OCI-LY3 (cell line): Measurements from ENCODE around the gene MZB1.

ENCODE experiments used
- H2AFZ ChIP-seq: fragments of 200-600, 300-600 bp; shearing (Covaris generic); 2 replicates; pipeline ENCODE4 v1.6.0; 2014; ENCODE audit warnings: antibody characterized with exemption, low read depth, low read length
- H3K27ac ChIP-seq: fragments of 200-600, 300-600 bp; sonication (generic); 2 replicates; pipeline ENCODE4 v1.5.1; 2014; ENCODE audit warnings: mild to moderate bottlenecking, low read length, moderate library complexity, mixed read lengths
- H3K27me3 ChIP-seq: fragments of 200-600, 300-600 bp; sonication (generic); 2 replicates; pipeline ENCODE4 v1.6.1; 2014; ENCODE audit warnings: low read depth, low read length, mixed read lengths
- H3K36me3 ChIP-seq: fragments of 200-600, 300-600 bp; sonication (generic); replicated peaks from 2 replicates; pipeline ENCODE3; 2014; ENCODE audit warnings: low read depth, low read length, mixed read lengths
- H3K4me1 ChIP-seq: fragments of 300-600, 200-600 bp; sonication (generic); 2 replicates; pipeline ENCODE4 v1.6.1; 2014; ENCODE audit warnings: low read length, mixed read lengths
- H3K4me2 ChIP-seq: fragments of 200-600, 300-600 bp; sonication (generic); 2 replicates; pipeline ENCODE4 v1.6.1; 2014; ENCODE audit warnings: low read length, mixed read lengths
- H3K4me3 ChIP-seq: fragments of 300-600, 200-600 bp; sonication (generic); 2 replicates; pipeline ENCODE4 v1.5.1; 2014; ENCODE audit warnings: antibody characterized with exemption, mild to moderate bottlenecking, low read length, moderate library complexity
- H3K79me2 ChIP-seq: fragments of 300-600, 200-600 bp; shearing (Covaris generic); 2 replicates; pipeline ENCODE4 v1.6.1; 2014; ENCODE audit warnings: mild to moderate bottlenecking, low read length, mixed read lengths
- H3K9ac ChIP-seq: fragments of 300-600, 200-600 bp; shearing (Covaris generic); 2 replicates; pipeline ENCODE4 v1.6.0; 2014; ENCODE audit warnings: mild to moderate bottlenecking, low read length, moderate library complexity
- H3K9me3 ChIP-seq: fragments of 200-600, 300-600 bp; shearing (Covaris generic); 2 replicates; pipeline ENCODE4 v1.6.1; 2014; ENCODE audit warnings: low read length, mixed read lengths; ENCODE audit not compliant: insufficient read depth
- H4K20me1 ChIP-seq: fragments of 200-600, 300-600 bp; sonication (generic); 2 replicates; pipeline ENCODE4 v1.6.1; 2016; ENCODE audit warnings: low read length, mixed read lengths; ENCODE audit not compliant: insufficient read depth
- CTCF ChIP-seq: fragments of 200-600, 300-600 bp; sonication (generic); IDR thresholded peaks from 2 replicates; pipeline ENCODE4 v1.5.1; 2014; ENCODE audit warnings: antibody characterized with exemption, low read length, low read depth
- EZH2phosphoT487 ChIP-seq: fragments of 200-600 bp; shearing (Covaris generic); IDR thresholded peaks from 2 replicates; pipeline ENCODE4 v1.6.1; 2018; ENCODE audit warnings: antibody characterized with exemption, mixed run types, low read depth

Gene MZB1

DNA sequence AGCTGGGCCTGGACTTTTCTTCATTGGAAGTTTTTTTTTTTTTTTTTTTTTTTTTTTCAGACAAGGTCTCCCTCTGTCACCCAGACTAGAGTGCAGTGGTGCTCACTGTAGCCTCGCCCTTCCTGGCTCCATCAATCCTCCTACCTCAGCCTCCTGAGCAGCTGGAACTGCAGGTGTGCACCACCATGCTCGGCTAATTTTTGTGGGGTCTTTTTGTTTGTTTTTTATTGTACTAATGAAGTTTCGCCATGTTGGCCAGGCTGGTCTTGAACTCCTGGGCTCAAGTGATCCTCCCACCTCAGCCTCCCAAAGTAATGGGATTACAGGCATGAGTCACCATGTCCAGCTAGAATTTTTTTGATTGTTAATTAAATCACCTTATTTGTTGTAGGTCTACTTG, 46.0 kb upstream of the MZB1 start:
- H3K36me3 ChIP-seq = no peaks in the 10 kb centered on the region
- H3K4me1 ChIP-seq = peaks cover 29% of the 10 kb centered on the region
- H4K20me1 ChIP-seq = no peaks in the 10 kb centered on the region
- TF ChIP-seq CTCF (no peak), EZH2phosphoT487 (no peak)
- H3K9me3 ChIP-seq = no peaks in the 10 kb centered on the region
- H2AFZ ChIP-seq = no peak overlapping the region
- H3K27me3 ChIP-seq = no peaks in the 10 kb centered on the region
- no peaks in the 10 kb centered on the region for H3K79me2 ChIP-seq
- H3K4me2 ChIP-seq = no peak overlapping the region
- H3K27ac ChIP-seq = no peak overlapping the region
- H3K9ac ChIP-seq = no peak overlapping the region
- no peak overlapping the region for H3K4me3 ChIP-seq

DNA sequence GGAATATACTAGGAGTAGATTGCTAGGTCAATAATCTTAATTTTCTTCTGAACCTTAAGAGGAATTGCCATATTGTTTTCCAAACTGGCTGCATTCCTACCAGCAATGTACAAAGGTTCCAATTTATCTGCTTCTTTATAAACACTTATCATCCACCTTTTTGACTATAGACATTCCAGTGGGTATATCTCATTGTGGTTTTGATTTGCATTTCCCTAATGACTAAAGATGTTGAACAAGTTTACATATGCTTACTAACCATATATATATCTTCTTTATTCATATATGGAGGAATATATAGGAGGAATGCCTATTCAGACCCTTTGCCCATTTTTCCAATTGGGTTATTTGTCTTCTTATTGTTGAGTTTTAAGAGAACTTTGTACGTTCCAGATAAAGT, 42.0 kb upstream of the MZB1 start:
- peaks cover 2% of the 10 kb centered on the region for H3K4me1 ChIP-seq
- no peaks in the 10 kb centered on the region for H4K20me1 ChIP-seq
- H3K9me3 ChIP-seq = no peaks in the 10 kb centered on the region
- no peak overlapping the region for H3K27ac ChIP-seq
- H3K4me3 ChIP-seq = no peak overlapping the region
- no peaks in the 10 kb centered on the region for H3K27me3 ChIP-seq
- H2AFZ ChIP-seq = no peak overlapping the region
- TF ChIP-seq EZH2phosphoT487 (no peak), CTCF (no peak)
- no peak overlapping the region for H3K9ac ChIP-seq
- H3K4me2 ChIP-seq = no peak overlapping the region
- H3K79me2 ChIP-seq = no peaks in the 10 kb centered on the region
- no peaks in the 10 kb centered on the region for H3K36me3 ChIP-seq

- H3K27ac ChIP-seq = no peak overlapping the region
Observed at GRCh38 chr5:139430015-139430414, 40.3 kb upstream of the MZB1 start.

DNA sequence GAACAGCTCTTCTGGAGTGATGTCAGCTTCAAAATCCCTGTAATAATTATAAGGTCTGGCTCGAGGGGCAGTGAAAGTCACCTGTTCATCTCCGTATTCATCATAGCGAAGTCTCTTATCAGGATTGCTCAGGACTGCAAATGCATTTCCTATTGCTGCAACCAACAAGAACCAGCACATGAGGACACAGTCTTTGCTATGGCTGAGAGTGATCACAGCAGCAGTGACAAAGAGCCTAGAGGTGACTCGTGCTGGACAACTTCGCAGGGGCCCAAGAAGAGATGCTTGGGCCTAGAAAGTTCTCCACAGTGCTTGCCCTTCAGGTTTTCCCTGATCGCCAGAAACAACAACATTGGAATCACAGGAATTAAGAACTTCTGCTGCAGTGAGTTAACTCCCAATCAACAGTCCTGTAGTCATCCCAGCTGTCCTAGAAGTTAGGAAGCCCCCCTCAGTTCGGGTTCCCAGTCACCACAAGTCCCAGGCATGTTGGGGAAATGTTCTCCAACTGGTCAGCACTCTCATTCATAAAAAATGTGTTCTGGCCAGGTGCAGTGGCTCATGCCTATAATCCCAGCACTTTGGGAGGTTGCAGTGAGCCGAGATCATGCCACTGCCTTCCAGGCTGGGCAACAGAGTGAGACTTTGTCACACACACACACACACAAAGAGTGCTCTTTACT, 36.6 kb upstream of the MZB1 start:
- Histone ChIP-seq H3K4me2 (no peak overlapping the region), H3K9ac (no peak overlapping the region), H3K36me3 (no peaks in the 10 kb centered on the region), H3K27me3 (no peaks in the 10 kb centered on the region), H3K27ac (no peak overlapping the region), H4K20me1 (no peaks in the 10 kb centered on the region), H2AFZ (no peak overlapping the region), H3K4me3 (no peak overlapping the region), H3K4me1 (0 out of 2 replicates have a peak, but pooled peaks cover 2% of the 10 kb centered on the region), H3K9me3 (no peaks in the 10 kb centered on the region), H3K79me2 (no peaks in the 10 kb centered on the region)
- TF ChIP-seq EZH2phosphoT487 = no peak
- TF ChIP-seq CTCF = no peak

More at GRCh38 chr5:139430015-139430414, 40.3 kb upstream of the MZB1 start:
- H3K27me3 ChIP-seq = no peaks in the 10 kb centered on the region
- no peak for TF ChIP-seq CTCF
- no peak for TF ChIP-seq EZH2phosphoT487
- no peak overlapping the region for H3K4me2 ChIP-seq
- no peak overlapping the region for H3K9ac ChIP-seq
- H2AFZ ChIP-seq = no peak overlapping the region
- H3K9me3 ChIP-seq = no peaks in the 10 kb centered on the region
- H4K20me1 ChIP-seq = no peaks in the 10 kb centered on the region
- H3K4me3 ChIP-seq = no peak overlapping the region
- no peaks in the 10 kb centered on the region for H3K79me2 ChIP-seq
- no peaks in the 10 kb centered on the region for H3K36me3 ChIP-seq
- no peaks in the 10 kb centered on the region for H3K4me1 ChIP-seq
